Activated naive CD4-positive, alpha-beta T cell treated with anti-CD3 and anti-CD28 coated beads for 36 hours (primary cell): Measurements from ENCODE around the gene ALB. TPM values are rescaled to one million over a fixed set of nuclear protein-coding genes. Genes with fewer than 3 reads are reported as not detected.

Source experiments
- CTCF ChIA-PET: fragments of 350-600 bp; sonication (Branson Sonifier 250); formaldehyde crosslinking; loops from one replicate; lab custom pipeline; 2021; ENCODE audit warnings: antibody characterized with exemption; lab: Charles Lee
- DNase-seq: peaks from one replicate; pipeline ENCODE4 v3.0.0-alpha.2; 2020
- H3K27ac Mint-ChIP-seq: one replicate; pipeline ENCODE4 v1.8.0; 2021; ENCODE audit warnings: mild to moderate bottlenecking, mixed read lengths
- H3K27me3 Mint-ChIP-seq: one replicate; pipeline ENCODE4 v1.8.0; 2021; ENCODE audit warnings: low read depth, mixed read lengths
- H3K36me3 Mint-ChIP-seq: one replicate; pipeline ENCODE4 v1.8.0; 2021; ENCODE audit warnings: low read depth, mixed read lengths
- H3K4me1 Mint-ChIP-seq: one replicate; pipeline ENCODE4 v1.8.0; 2021; ENCODE audit warnings: low read depth, mixed read lengths
- H3K4me3 Mint-ChIP-seq: one replicate; pipeline ENCODE4 v1.8.0; 2021; ENCODE audit warnings: mild to moderate bottlenecking, moderate library complexity, mixed read lengths
- H3K9me3 Mint-ChIP-seq: one replicate; pipeline ENCODE4 v1.8.0; 2021; ENCODE audit warnings: mixed read lengths
- intact Hi-C: fragments of 100-400 bp; cut with micrococcal nuclease; formaldehyde crosslinking; loops from one replicate; pipeline ENCODE4 v1.15.1; 2023
- total RNA-seq, 2 experiments: library from RNA; stranded (reverse); gene quantifications; one replicate each; pipeline ENCODE4 v1.2.3, GENCODE V29; 2021

The ALB gene
- total RNA-seq, 2 experiments from 2014 or later = not detected

- no peak overlapping the region for H3K27ac Mint-ChIP-seq
- peaks cover 3% of the 10 kb centered on the region for H3K27me3 Mint-ChIP-seq
- H3K4me1 Mint-ChIP-seq = no peaks in the 10 kb centered on the region
- no peaks in the 10 kb centered on the region for H3K9me3 Mint-ChIP-seq
- no peak for DNase-seq
- intact Hi-C loops = no loop called here
- no peak overlapping the region for H3K4me3 Mint-ChIP-seq
- CTCF ChIA-PET = no interaction called here
- no peaks in the 10 kb centered on the region for H3K36me3 Mint-ChIP-seq
Observed at GRCh38 chr4:73460913-73461522, 56.9 kb downstream of the ALB start.

- H3K4me3 Mint-ChIP-seq = no peak overlapping the region
- no peak overlapping the region for H3K27ac Mint-ChIP-seq
- CTCF ChIA-PET = interaction anchor here (1.5 kb wide), 1 partner anchor 22 kb away, joined by 3 read pairs; no protein-coding TSS in a partner anchor
- H3K9me3 Mint-ChIP-seq = no peaks in the 10 kb centered on the region
- DNase-seq = no peak
- no peaks in the 10 kb centered on the region for H3K4me1 Mint-ChIP-seq
- peaks cover 25% of the 10 kb centered on the region for H3K27me3 Mint-ChIP-seq
- H3K36me3 Mint-ChIP-seq = no peaks in the 10 kb centered on the region
- intact Hi-C loops = no loop called here
Observed at GRCh38 chr4:73468170-73468569, 64.1 kb downstream of the ALB start.

GRCh38 chr4:73470728-73471127 lies 66.6 kb downstream of the ALB start:
- Mint-ChIP-seq H3K9me3 (peaks cover 9% of the 10 kb centered on the region), H3K36me3 (no peaks in the 10 kb centered on the region), H3K4me3 (no peak overlapping the region), H3K27ac (no peak overlapping the region), H3K27me3 (peaks cover 30% of the 10 kb centered on the region), H3K4me1 (no peaks in the 10 kb centered on the region)
- intact Hi-C loops = no loop called here
- CTCF ChIA-PET = interaction anchor here (0.5 to 1.3 kb wide), 2 partner anchors 24 to 906 kb away, joined by 3 to 4 read pairs; no protein-coding TSS in a partner anchor
- no peak for DNase-seq

Other genes with a start within 250 kb of the ALB start
- 10 to 100 TPM; 42.3 to 44.2 TPM for gene ANKRD17, start 145.5 kb upstream of the ALB start, total RNA-seq
- gene AFP, start 31.9 kb downstream of the ALB start, total RNA-seq = not detected
- gene AFM, start 77.5 kb downstream of the ALB start, total RNA-seq = not detected
- not detected for gene RASSF6, start 216.1 kb downstream of the ALB start, total RNA-seq